Measurements from ENCODE around the gene PGAP6.

DNA sequence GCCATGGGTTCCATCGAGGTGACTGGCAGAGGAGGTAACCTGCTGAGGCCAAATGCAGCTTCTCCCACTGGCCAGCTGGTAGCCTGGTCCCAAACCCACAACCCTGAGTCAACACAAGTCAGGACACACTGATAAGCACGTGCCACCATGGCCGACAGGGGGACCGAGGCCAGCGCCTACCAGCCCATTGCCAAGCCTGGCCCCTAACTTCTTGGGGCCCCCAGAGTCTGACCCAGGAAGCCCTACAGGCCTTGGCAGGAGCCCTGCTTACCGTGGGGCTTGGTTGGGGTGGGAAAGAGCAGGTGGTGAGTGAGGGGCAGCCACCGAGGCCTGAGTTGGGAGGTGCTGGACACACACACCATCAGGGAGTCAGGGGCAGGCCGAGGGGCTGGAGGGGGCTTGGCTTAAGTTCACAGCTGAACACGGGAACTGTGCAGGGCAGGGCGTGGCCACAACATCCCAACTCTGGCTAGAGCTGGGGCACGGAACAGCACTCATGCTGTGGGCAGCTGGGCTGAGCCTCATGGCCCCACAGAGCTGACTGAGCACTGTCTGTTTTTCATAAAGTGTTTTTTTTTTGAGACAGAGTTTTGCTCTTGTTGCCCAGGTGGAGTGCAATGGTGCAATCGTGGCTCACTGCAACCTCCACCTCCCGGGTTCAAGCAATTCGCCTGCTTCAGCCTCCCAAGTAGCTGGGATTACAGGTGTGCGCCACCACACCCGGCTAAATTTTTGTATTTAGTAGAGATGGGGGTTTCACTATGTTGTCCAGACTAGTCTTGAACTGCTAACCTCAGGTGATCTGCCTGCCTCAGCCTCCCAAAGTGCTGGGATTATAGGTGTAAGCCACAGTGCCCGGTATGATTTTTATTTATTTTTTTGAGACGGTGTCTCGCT lies 16.9 kb downstream of the PGAP6 start:
- TF ChIP-seq POLR2AphosphoS5 (IDR thresholded peaks at IDR 0.05; ENCODE audit: borderline replicate concordance, low read depth, low read length) (no peak), EZH2 (IDR thresholded peaks at IDR 0.05) (no peak)
